Heart left ventricle (tissue), 13 donors: ENCODE results near the gene TMEM165.

Experiments used
- POLR2A ChIP-seq, 2 donors: fragments of 450-650 bp; IDR thresholded peaks; one replicate each; pipeline ENCODE4 v1.6.1; 2017; ENCODE audit warnings: antibody characterized with exemption in 2 of 2, mild to moderate bottlenecking in 2 of 2, moderate library complexity in 2 of 2
- TF ChIP-seq, protein P1 (sequence below), 12 donors: fragments of 200-600 bp; sonication (generic) in 4 of 12; IDR thresholded peaks; one replicate each; pipeline versions ENCODE4 v1.5.0 to v1.8.0; 2018 to 2022; ENCODE audit warnings: antibody characterized with exemption in 12 of 12, mild to moderate bottlenecking in 5 of 12
- donor health status: ischemic (EF 13 %, LVEDD 7.1; RV severe dilation, severe dysfunction).
- donor health status: DM: no; HTN: yes; CAD: no.
- donor health status: DM: no; HTN: no; CAD: no.
- donor health status: ischemic (EF 25% LVEDD 6.9; RV normal size, moderate dysfunction).
- donor health status: ischemic (EF 25% LVEDD 5.7; RV mildly dilated, moderate dysfunction).
- donor health status: ischemic (EF 35%, LVEDD 5.7; RV mildly dilated, moderate dysfunction).
- donor health status: nonischemic (EF 11% LVEDD 7.7; RV severe dilation, severe dysfunction).
- donor health status: DM: yes; HTN: yes; CAD: no.
- donor health status: PGD.
- donor health status: ischemic (EF 29% LVEDD 5.4; RV normal size, mild dysfunction).
- donor health status: nonischemic (EF 23%, LVEDD 6.1; RV moderate dilation, normal function).

DNA sequence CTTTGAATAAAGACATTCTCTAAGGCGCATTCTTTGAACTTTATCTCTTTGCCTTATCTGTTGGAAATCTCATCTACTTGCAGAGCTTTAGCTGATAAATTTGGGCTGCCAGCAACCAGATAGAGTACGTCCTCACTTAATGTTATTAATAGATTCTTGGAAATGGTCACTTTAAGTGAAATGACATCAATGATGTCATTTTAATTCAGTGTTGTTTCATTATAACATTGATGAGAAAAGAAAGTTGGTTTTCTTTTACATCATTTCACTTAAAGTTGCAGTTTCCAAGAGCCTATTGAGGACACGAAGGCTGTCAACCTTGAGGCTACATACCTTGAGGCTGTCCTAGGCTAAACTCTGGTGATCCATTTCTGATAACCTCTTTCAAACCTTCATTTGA is 9.3 kb downstream of the TMEM165 start:
- TF ChIP-seq, protein P1, sequence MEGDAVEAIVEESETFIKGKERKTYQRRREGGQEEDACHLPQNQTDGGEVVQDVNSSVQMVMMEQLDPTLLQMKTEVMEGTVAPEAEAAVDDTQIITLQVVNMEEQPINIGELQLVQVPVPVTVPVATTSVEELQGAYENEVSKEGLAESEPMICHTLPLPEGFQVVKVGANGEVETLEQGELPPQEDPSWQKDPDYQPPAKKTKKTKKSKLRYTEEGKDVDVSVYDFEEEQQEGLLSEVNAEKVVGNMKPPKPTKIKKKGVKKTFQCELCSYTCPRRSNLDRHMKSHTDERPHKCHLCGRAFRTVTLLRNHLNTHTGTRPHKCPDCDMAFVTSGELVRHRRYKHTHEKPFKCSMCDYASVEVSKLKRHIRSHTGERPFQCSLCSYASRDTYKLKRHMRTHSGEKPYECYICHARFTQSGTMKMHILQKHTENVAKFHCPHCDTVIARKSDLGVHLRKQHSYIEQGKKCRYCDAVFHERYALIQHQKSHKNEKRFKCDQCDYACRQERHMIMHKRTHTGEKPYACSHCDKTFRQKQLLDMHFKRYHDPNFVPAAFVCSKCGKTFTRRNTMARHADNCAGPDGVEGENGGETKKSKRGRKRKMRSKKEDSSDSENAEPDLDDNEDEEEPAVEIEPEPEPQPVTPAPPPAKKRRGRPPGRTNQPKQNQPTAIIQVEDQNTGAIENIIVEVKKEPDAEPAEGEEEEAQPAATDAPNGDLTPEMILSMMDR (IDR thresholded peaks at IDR 0.05), result no peak
- TF ChIP-seq POLR2A (IDR thresholded peaks at IDR 0.05), result no peak
